NCI-H774 (cell line): ENCODE data around the gene AQP4.

ENCODE experiments used
- DNase-seq: peaks from one replicate; lab custom pipeline; 2025; lab: John Stamatoyannopoulos, UW

Gene AQP4

DNA sequence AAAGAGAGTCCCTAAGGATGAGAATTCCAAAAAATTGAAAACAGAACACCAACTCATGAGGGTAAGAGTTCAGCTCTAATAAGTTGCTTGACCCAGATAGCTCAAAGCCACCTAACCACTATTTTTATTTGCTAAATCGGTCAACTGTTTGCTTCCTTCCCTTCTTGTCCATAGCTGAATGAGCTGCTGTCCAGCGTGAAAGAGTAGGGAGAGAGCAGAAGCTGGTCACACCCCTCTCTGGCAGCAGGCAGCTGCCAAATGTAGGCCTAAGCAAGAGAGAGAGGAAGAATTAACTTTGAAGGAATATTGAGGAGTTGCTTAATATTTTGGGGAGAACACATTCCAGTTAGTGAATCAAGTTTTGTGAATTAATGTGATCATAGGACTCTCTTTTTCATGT is 25.9 kb downstream of the AQP4 start:
- no peak for DNase-seq

DNA sequence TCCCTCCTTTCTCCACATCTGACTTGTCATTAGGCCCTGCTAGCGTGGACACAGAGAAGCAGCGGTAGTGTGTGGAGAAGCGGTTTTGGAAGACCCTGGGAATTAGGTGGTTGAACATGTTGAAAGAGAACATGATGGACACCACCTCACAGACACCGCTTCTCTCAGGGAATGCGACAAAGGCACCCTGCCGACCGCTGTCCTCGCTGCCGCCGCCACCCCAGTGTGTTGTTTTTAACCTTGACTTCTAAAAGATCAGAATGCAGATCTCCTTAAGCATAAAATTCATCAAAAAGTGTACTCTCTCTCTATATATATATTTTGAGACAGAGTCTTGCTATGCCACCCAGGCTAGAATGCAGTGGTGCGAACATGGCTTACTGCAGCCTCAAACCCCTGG is 33.2 kb downstream of the AQP4 start:
- DNase-seq, result no peak

DNA sequence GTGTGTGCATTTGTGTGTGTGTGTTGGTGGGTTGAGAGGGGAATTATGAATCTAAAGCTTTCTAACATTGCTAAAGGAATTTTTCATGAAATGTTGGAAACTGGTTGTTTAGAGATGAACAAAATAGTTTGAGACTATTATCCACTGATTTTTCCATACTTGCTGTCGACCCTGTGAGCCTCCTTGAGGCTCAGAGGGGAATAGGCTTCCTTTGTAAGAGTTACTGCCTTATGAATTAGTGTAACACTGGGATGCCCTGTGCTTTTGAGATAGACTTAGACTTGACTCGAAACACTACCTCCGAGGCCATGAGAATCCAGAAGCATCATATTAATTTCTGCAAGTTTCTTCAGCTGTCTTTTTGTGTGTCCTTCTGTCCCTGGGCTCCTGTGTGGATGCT is 37.9 kb downstream of the AQP4 start:
- DNase-seq, result no peak

DNA sequence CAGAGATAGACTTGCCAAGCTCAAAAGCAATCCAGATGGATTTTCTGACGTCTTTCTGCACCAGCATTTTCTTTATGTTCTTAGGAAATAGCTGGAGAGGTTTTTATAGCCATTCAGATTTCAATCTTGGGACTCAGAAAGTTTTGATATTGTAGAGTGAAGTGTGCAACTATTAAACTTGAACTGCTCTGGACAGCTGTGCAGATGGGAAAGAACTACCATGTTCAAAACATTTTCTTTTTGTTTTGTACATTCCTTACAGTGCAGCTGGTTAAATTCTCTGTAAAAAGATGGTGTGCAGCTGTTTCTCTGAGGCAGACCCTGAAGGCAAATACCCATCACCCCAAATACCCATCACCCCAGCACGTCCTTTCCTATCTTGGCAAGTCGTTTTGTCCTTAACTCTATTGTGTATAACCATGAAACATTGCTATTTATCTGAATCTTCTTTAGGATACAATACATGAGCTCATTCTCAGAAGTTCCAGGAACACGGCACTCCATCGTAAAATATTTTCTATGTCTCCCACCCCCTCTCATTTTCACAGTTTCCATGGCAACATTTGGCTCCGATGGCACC is 38.8 kb downstream of the AQP4 start:
- DNase-seq, result no peak

DNA sequence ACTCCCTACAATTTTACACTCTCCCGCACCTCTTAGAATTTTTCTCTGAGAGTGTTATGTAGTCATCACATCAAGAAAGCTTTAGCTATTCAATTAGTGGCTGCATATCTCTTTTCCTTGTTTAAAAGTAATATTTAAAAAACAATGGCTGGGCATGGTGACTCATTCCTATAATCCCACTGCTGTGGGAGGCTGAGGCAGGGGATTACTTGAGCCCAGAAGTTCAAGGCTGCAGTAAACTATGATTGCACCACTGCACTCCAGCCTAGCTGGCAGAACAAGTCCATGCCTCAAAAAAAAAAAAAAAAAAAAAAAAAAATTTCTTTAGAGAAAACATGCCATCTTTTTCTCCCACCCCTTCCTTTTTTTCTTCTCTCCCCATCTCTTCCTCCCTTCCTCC is 44.3 kb downstream of the AQP4 start:
- DNase-seq, result no peak

DNA sequence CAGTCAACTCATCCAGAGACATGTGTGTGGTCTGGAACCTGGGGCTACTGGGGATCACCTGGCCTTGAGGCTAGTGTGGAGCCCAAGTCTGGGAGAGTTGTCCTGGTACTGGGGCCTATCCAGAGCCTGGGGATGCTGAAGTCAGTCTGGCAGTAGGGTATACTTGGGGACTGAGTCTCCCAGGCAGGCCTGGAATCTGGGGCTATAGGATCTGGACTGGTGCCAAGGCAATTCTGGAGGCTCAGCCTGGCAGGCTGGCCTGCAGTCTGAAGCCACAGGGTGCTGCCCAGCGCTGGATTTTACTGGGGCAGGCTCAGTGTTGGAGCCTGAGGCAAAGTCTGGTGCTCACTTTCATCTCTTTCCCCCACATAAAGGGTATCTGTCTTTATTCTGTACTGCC is 46.5 kb downstream of the AQP4 start:
- no peak for DNase-seq

DNA sequence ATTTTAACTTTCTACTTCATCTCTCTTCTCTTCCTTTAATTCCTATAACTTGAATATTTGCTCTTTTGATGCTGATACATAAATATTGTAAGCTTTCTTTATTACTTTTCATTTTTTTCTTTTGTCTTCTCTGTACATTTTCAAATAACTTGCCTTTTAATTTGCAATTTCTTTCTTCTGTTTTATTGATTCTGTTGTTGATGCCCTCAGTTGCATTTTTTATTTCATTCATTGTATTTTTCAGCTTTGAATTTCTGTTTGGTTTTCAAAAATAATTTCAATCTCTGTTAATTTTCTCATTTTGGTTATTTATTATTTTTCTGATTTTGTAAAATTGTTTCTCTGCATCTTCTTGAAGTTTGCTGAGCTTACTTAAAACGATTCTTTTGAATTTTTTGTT is 47.0 kb downstream of the AQP4 start:
- DNase-seq, result no peak

DNA sequence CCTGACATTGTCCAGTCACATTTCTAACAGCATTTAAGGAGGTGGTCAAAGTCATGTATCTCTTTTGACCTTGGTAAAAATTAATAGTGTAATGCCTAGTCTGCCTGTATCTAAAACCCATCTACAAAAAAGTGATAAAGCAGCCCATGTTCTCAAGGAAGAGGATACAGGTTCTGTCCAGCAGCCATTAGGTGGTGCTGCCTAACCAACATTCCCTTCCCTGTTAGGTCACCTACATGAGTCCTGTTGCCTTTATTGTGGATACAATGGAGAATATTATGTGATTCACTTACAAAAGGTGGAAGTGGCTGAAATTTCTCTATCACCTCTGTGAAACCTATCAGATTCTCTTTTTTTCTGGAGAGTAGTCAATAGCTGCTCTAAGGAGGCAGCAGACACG is 52.5 kb downstream of the AQP4 start:
- DNase-seq, result peak; percentile 18

DNA sequence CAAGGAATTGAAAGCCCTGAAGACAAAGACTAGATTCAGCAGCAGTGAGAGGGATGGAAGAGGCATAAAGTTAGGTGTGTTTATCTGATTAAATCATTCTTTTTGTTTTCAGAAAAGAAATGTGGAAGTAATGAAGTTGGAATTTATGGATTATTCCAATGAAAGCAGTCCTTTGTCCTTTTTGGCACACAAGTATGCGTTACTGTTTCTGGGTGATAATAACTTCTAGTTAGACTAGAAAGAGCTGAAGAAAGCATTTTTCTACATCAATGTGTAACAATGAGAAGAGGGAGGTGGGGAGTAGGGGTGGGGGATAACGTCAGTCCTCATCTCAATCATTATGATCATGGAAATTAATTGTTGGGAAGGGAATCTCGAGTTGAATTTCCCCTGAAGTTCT is 53.0 kb downstream of the AQP4 start:
- no peak for DNase-seq

DNA sequence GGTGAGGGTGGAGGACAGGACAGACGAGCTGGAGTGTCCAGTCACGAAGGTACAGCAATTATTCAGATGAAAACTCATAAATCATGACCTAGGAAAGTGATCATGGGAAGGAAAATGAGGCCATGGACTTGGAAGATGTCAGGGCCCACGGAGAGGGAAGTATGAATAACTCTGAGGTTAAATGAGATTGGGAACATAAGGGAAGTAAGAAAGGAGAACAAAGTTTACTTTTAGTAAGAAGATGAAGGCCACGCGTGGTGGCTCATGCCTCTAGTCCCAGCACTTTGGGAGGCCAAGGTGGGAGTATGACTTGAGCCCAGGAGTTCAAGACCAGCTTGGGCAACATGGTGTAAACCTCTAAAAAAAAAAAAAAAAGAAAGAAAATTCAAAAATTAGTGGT is 56.2 kb downstream of the AQP4 start:
- DNase-seq, result no peak

DNA sequence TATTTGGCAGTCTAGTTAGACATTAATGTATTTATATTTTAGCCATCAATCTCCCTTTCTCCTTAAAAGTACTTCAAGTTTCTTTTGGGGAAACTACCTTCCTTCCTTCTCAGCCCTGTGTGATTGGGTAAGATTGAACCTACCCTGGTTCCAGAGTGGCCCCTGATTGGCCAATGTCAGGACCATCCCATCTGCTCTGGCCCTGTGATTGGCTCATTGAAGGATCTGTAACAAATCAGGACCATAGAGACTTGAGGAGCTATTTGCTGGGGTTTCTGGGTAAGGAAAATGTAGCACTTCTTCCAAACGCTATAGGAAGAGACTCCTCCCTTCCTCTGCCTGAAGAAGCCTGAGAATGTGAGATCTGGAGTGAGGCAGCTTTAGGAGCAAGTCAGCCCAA is 59.3 kb downstream of the AQP4 start:
- DNase-seq, result no peak

DNA sequence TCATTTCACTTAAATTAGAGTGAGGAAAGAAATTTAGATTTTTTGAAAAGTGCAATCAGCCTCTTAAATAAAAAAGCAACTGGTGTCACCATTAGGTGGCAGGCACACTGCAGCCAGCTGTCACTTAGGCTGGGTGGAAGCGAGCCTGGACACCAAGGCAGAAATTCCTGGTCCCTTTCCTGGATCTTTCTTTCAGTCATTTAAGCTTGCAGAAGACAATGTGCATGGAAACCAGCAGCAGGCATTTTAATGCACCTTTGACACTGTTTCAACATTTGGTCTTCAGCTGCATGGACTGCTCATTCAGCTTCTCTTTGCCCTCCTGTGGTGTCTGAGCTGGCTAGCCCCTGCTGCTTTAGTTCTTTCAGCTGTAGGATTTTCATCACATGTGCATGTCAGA is 61.0 kb downstream of the AQP4 start:
- no peak for DNase-seq

DNA sequence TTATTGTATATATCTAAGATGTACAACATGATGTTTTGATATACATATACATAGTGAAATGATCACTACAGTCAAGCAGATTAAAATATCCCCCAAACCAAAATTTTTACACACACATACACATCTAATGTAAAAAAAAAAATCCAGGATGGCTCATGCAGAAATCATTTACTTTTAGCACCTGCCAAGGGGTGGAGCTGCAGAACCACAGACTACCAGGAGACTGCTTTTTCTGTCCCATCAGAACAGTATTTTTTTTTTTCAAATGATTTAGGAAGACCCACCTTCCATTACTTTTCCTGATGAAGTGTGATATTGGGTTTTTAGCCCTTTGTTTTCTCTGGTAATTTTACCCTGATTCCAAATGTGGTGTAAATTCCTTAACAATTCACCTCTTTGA is 61.9 kb downstream of the AQP4 start:
- DNase-seq, result no peak

DNA sequence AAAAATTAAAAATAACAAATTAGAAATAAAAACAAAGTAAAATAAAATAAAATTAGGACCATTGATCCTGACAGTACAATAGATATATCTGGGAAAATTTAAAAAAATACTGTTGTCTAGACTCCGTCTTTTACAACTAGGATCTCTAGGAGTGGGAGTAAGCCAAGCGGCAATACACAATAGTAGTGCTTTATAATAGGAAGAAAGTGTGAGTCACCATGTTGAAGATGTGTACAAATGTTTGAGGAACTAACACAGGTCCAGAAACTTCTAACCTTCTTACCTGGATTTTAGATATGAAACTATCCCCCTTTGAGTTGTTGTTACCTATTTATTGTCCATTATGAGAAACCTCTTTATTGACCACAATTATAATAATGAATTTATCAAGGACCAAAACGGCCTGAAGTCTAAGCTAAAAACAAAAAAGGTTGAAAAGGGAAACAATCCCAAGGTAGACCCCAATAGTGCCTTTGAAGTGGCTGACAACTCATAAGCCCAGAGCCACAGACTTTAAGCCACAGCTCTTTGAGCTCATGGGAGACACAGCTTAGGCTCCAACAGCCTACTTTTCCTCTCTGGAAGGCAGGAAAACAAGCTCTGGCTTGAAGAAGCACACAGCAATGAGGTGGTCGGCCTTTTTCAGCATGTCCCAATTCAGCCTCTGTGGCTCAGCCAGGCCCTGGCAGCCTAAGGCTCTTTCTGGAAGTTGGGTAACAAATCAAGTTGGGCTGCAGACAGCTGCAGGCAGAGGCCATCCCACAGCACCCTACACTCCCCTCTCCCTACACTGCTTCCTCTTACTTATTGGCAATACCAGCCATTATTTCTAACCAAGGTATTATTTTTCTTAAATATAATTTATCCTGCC is 62.9 kb downstream of the AQP4 start:
- no peak for DNase-seq
